GM12878 (cell line): ENCODE data around the gene SEMA4G.

Experiments used
- MAX ChIP-seq: IDR thresholded peaks from 2 replicates; pipeline ENCODE4 v1.6.1; 2012; ENCODE audit warnings: low read depth, low read length, improper control_type of control experiment
- NFXL1 ChIP-seq: fragments of 450-650 bp; IDR thresholded peaks from 2 replicates; pipeline ENCODE4 v1.6.1; 2017; ENCODE audit warnings: antibody characterized with exemption, mild to moderate bottlenecking, borderline replicate concordance
- PML ChIP-seq: IDR thresholded peaks from 2 replicates; pipeline ENCODE4 v1.6.1; 2012; ENCODE audit warnings: low read length, inconsistent platforms
- POLR2AphosphoS2 ChIP-seq: IDR thresholded peaks from 2 replicates; pipeline ENCODE4 v1.6.1; 2011; ENCODE audit warnings: low read depth, mild to moderate bottlenecking, low read length, improper control_type of control experiment, moderate library complexity
- REST ChIP-seq: IDR thresholded peaks from 2 replicates; pipeline ENCODE4 v1.6.1; 2012; ENCODE audit warnings: mild to moderate bottlenecking, low read depth, low read length
- TF ChIP-seq, protein P1 (sequence below), 3 experiments: IDR thresholded peaks in 2 of 3; conservative IDR thresholded peaks in 1 of 3; 2 replicates each; pipeline ENCODE4 v1.5.1; 2011; ENCODE audit warnings: low read depth in 3 of 3, low read length in 3 of 3, mild to moderate bottlenecking in 3 of 3, control low read depth in 2 of 3, moderate library complexity in 2 of 3, inconsistent platforms in 1 of 3, mixed read lengths in 1 of 3; ENCODE audit not compliant: control insufficient read depth in 2 of 3, insufficient read depth in 1 of 3; ENCODE audit errors: extremely low read depth in 1 of 3

DNA sequence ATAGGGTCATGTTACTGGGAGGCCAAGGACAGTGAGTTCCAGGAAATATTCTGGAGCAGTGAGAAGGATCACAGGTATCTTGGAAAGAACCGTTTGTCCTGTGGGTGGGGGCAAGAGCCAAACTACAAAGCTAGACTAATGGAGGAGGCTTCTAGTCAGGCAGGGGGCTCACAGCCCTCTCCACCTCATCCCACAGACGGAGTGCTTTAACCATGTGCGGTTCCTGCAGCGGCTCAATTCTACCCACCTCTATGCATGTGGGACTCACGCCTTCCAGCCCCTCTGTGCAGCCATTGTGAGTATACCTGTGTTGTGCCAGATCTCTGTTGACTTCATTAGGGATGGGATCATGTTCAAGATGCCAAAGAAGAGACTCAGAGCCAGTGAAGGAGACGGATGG, 8.1 kb downstream of the SEMA4G start:
- TF ChIP-seq NFXL1, result no peak
- TF ChIP-seq, protein P1, sequence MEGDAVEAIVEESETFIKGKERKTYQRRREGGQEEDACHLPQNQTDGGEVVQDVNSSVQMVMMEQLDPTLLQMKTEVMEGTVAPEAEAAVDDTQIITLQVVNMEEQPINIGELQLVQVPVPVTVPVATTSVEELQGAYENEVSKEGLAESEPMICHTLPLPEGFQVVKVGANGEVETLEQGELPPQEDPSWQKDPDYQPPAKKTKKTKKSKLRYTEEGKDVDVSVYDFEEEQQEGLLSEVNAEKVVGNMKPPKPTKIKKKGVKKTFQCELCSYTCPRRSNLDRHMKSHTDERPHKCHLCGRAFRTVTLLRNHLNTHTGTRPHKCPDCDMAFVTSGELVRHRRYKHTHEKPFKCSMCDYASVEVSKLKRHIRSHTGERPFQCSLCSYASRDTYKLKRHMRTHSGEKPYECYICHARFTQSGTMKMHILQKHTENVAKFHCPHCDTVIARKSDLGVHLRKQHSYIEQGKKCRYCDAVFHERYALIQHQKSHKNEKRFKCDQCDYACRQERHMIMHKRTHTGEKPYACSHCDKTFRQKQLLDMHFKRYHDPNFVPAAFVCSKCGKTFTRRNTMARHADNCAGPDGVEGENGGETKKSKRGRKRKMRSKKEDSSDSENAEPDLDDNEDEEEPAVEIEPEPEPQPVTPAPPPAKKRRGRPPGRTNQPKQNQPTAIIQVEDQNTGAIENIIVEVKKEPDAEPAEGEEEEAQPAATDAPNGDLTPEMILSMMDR (IDR thresholded peaks at IDR 0.05 in 2 of 3, conservative IDR thresholded peaks at IDR 0.05 in 1 of 3; ENCODE audit: control insufficient read depth in 2 of 3, extremely low read depth in 1 of 3, insufficient read depth in 1 of 3, low read depth in 3 of 3, low read length in 3 of 3), result no peak
- no peak for TF ChIP-seq PML
- no peak for TF ChIP-seq MAX
- TF ChIP-seq REST, result no peak
- no peak for TF ChIP-seq POLR2AphosphoS2
